Progenitor cell of endocrine pancreas (in vitro differentiated cells): ENCODE data around the gene KIF25. TPM values are rescaled to one million over a fixed set of nuclear protein-coding genes. Genes with fewer than 3 reads are reported as not detected.

ENCODE experiments used
- DNase-seq: peaks from one replicate; pipeline ENCODE4 v3.0.0; 2021; ENCODE audit warnings: low spot score; ENCODE audit not compliant: unreplicated experiment
- H3K27ac Mint-ChIP-seq: 2 replicates; pipeline ENCODE4 v1.8.0; 2021; ENCODE audit warnings: mild to moderate bottlenecking, moderate library complexity, mixed read lengths
- H3K27me3 Mint-ChIP-seq: 2 replicates; pipeline ENCODE4 v1.8.0; 2021; ENCODE audit warnings: mixed read lengths
- H3K36me3 Mint-ChIP-seq: 2 replicates; pipeline ENCODE4 v1.8.0; 2022; ENCODE audit warnings: mixed read lengths; ENCODE audit not compliant: insufficient read depth
- H3K4me1 Mint-ChIP-seq: 2 replicates; pipeline ENCODE4 v1.8.0; 2021; ENCODE audit warnings: low read depth, mixed read lengths
- H3K4me3 Mint-ChIP-seq: 2 replicates; pipeline ENCODE4 v1.8.0; 2021; ENCODE audit warnings: low read depth, mild to moderate bottlenecking, moderate library complexity, mixed read lengths
- H3K9me3 Mint-ChIP-seq: 2 replicates; pipeline ENCODE4 v1.8.0; 2021; ENCODE audit warnings: low read depth, mixed read lengths
- CTCF ChIP-seq: fragments of 200-600 bp; sonication (generic); IDR thresholded peaks from one replicate; pipeline ENCODE4 v1.5.0; 2021; ENCODE audit warnings: antibody characterized with exemption, mild to moderate bottlenecking; ENCODE audit not compliant: unreplicated experiment
- total RNA-seq: library from RNA; stranded (reverse); gene quantifications from 2 replicates; pipeline ENCODE4 v1.2.1, GENCODE V29; 2021

KIF25 gene
- total RNA-seq, 1 donor from 2014 or later = not detected

- no peaks in the 10 kb centered on the region for H3K36me3 Mint-ChIP-seq
- no peak for TF ChIP-seq CTCF
- DNase-seq = no peak
- peaks cover 17% of the 10 kb centered on the region for H3K27me3 Mint-ChIP-seq
- no peak overlapping the region for H3K27ac Mint-ChIP-seq
- no peak overlapping the region for H3K4me3 Mint-ChIP-seq
- H3K4me1 Mint-ChIP-seq = peaks cover 5% of the 10 kb centered on the region
- H3K9me3 Mint-ChIP-seq = no peaks in the 10 kb centered on the region
Observed at GRCh38 chr6:168030218-168030746, 32.8 kb downstream of the KIF25 start.

- Mint-ChIP-seq H3K4me1 (peaks cover 7% of the 10 kb centered on the region), H3K27me3 (peaks cover 23% of the 10 kb centered on the region), H3K27ac (no peak overlapping the region), H3K36me3 (no peaks in the 10 kb centered on the region), H3K9me3 (no peaks in the 10 kb centered on the region), H3K4me3 (no peak overlapping the region)
- DNase-seq = no peak
- TF ChIP-seq CTCF = no peak
Observed at GRCh38 chr6:168030908-168031307, 33.4 kb downstream of the KIF25 start.

GRCh38 chr6:168031411-168031971 lies 34.0 kb downstream of the KIF25 start:
- Mint-ChIP-seq H3K27ac (no peak overlapping the region), H3K27me3 (peaks cover 29% of the 10 kb centered on the region), H3K4me1 (peaks cover 9% of the 10 kb centered on the region), H3K9me3 (no peaks in the 10 kb centered on the region), H3K4me3 (no peak overlapping the region), H3K36me3 (no peaks in the 10 kb centered on the region)
- no peak for TF ChIP-seq CTCF
- DNase-seq = no peak

GRCh38 chr6:168032005-168032760 lies 34.7 kb downstream of the KIF25 start:
- H3K9me3 Mint-ChIP-seq = peaks cover 1% of the 10 kb centered on the region
- H3K36me3 Mint-ChIP-seq = no peaks in the 10 kb centered on the region
- DNase-seq = no peak
- TF ChIP-seq CTCF = no peak
- peaks cover 32% of the 10 kb centered on the region for H3K27me3 Mint-ChIP-seq
- no peak overlapping the region for H3K4me3 Mint-ChIP-seq
- H3K27ac Mint-ChIP-seq = no peak overlapping the region
- H3K4me1 Mint-ChIP-seq = peaks cover 9% of the 10 kb centered on the region

- TF ChIP-seq CTCF = no peak
- no peak overlapping the region for H3K27ac Mint-ChIP-seq
- no peaks in the 10 kb centered on the region for H3K36me3 Mint-ChIP-seq
- H3K9me3 Mint-ChIP-seq = peaks cover 6% of the 10 kb centered on the region
- DNase-seq = no peak
- no peak overlapping the region for H3K4me3 Mint-ChIP-seq
- H3K4me1 Mint-ChIP-seq = peaks cover 9% of the 10 kb centered on the region
- peaks cover 34% of the 10 kb centered on the region for H3K27me3 Mint-ChIP-seq
Observed at GRCh38 chr6:168033791-168034190, 36.3 kb downstream of the KIF25 start.
